Hindlimb muscle (tissue), 1 donor: ENCODE results near the gene E2F4. TPM values are rescaled to one million over a fixed set of nuclear protein-coding genes. Genes with fewer than 3 reads are reported as not detected.

Experiments used
- DNase-seq: peaks from one replicate; pipeline ENCODE4 v3.0.0-alpha.2; 2013
- polyA plus RNA-seq: library from polyadenylated mRNA; unstranded; fragments of 120-200 nt; gene quantifications from one replicate; pipeline ENCODE4 v1.2.1, GENCODE V29; 2013; ENCODE audit not compliant: insufficient read length

Gene E2F4
- polyA plus RNA-seq, 1 donor: 40.9 TPM

GRCh38 chr16:67174706-67175231, 17.2 kb upstream of the E2F4 start:
- no peak for DNase-seq

- DNase-seq: no peak
Measured at GRCh38 chr16:67176662-67177061, 15.3 kb upstream of the E2F4 start.

GRCh38 chr16:67177743-67178699, 13.9 kb upstream of the E2F4 start:
- DNase-seq: peak; percentile 57

DNA sequence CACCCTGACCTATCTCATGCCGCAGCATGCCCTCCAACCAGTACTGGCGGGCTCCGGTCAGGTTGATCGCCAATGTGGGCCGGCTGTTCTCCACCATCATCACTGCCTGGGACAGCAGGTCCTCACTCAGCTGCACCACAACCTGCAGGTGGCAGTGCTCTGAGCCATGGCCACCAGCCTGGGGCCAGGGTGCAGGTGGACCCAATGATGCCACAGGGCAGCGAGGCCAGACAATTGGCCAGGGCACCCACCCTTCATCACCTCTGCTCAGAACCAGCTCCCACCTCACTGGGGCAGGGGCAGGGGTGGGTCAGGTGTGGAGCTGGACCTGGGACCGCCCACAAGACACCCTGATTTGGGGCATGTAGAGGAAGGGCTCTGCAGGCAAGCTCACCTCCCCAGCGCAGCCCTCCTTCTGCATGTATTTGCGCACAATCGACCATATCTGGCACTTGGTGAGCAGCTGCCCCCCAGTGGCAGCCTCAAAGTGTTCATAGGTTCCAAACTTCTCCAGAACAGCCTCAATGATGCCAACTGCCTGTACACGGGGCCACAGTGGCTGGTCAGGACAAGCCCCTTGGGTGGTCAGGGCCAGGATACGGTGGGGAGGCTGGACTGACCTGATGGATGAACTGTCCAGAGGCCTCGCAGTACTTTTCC, 12.4 kb upstream of the E2F4 start:
- no peak for DNase-seq

DNA sequence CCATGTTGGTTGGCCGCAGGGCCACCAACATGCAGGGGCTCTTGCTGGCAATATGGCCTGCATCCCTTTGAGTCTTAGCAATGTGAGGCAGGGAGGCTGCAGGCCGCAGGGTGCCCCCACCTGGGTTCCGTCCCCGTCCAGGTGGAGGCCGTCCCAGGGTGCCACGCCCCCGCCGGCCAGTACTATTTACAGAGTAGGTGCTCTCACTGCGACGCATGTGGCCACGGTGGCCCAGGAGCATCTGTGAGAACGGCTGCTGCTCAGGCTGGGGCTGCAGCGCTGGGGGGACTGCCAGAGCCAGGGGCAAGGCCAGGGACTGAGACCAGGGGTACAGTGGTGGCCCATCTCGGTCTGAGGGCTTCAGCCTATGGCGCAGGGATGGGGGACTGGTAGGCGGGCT, 11.8 kb upstream of the E2F4 start:
- no peak for DNase-seq

DNA sequence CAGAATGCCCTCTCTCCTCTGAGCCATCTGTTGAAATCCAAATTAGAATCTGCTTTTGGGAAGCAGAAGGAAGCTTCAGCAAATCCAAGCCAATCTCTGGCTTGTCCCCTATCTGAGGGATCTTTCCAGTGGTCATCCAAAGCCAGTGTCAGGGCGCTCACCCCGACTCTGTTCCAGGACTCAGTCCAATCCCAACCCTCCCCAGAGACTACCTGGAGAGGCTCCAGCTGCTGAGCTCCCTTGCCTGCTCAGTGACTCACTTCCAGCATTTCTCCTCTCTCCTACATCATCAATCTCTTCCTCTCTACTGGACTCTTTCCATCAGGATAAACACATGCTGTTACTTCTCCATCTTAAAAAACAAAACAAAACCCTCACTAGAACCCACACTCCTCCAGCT, 10.6 kb upstream of the E2F4 start:
- no peak for DNase-seq

- no peak for DNase-seq
Measured at GRCh38 chr16:67182288-67182687, 9.7 kb upstream of the E2F4 start.

- no peak for DNase-seq
Measured at GRCh38 chr16:67183284-67183626, 8.7 kb upstream of the E2F4 start.

DNA sequence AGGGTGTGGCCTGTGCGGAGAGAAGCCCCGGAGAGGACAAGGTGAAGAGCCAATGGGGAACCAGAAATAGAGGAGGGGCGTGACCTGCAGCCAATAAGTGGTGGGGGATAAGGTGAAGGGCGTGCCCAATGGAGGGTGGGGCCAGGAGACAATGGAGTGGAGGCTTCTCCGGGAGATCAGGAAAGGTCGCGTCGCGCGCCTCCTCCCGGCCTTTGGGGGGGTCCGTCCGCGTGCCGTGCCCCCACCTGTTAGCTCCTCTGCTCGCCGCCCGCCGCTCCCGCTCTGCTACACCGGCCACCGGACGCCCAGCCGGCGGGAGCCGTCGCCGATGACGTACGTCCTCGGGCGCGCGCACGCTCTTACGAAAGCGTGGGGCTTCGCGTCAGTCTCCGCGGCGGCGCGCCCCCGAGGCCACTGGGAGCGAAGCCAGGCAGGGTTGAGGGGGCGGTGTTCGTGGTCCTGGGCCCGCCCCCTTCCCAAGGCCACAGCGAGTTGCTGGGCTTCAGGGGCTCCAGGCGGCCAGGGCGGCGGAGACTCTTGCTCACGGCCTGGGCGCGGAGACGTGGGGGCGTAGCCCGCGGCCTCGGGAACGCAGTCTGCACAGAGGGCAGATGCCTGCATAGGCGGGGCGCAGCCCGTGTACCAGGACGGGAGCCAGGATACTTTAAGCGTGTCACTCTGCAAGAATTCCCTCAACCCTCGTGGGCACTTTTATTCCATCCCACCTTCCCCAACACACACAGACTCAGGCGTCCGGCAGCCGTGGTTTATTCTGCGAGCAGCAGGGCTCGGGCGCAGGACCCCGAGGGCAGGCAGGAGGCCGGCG, 8.1 kb upstream of the E2F4 start, which contains the start of gene MATCAP1:
TSS of gene MATCAP1 (minus strand) at position 337 of the 826 bp plus-strand sequence. CDS start 3,353 bp downstream, outside the sequence.
- DNase-seq: peak; percentile 96

GRCh38 chr16:67184453-67184994, 7.4 kb upstream of the E2F4 start:
- DNase-seq: no peak

DNA sequence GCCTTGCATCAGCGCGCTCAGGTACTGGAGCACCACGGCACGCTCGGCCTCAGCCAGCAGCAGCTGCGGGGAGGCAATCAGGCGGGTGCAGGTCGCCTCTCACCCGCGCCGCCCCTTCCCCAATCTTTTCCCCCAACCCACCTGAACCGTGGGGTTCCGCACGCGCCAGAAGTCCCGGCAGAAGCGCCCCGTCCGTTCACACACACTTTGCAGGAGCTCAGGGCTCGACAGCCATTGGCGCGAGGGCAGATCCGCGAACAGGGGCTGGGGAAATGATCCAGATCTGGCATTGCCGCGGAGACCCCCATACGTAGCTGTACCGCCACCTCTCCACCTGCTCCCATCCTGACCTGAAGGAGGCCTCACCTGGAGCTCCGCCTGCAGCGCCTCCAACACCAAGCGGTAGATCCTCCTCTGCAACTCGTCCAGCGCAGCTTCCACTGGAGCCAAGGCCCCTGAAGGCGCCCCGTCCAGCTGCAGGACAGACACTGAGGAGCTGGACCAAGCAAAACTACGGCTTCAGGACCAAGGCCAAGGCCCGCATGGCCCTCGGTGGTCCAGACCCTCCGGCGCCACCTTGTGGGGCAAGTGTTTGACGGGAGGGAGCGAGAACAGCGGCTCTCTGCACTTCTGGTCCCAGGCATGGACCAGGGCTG, 6.8 kb upstream of the E2F4 start:
- DNase-seq: peak; percentile 89

GRCh38 chr16:67185651-67186134, 6.3 kb upstream of the E2F4 start:
- DNase-seq: no peak

GRCh38 chr16:67186550-67186950, 5.4 kb upstream of the E2F4 start:
- DNase-seq: no peak

DNA sequence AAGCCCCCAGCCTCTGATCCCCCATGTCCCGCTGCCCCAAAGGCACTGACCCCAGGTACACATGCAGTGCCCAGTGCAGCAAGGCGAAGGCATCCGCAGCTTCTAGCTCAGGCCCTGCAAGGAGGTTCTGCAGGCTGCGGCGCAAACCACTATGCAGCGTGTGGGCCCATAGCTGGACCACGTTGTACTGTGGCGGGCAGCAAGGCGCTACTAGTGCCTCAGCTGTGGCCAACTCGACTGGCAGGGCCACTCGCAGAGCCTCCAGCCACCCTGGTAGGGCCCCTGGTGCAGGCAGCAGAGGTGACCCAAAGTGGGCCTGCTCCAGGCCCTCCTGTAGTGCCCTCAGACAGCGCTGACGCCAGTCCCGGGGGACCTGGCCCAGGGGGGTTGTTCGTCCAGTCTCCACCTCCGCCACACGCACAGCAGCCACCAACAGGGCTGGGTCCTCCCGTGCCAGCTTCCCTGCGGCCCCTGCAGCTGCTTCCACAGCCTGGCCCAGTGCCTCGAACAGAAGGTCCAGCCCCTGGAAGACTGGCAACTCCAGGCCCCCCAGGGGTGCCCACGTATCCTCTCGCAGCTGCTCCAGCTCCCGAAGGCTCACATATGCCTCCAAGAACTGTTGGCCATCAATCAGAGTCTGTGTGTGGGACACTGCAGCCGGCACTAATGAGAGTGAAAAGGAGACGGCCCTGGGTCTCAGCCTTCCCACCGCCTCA, 4.6 kb upstream of the E2F4 start:
- no peak for DNase-seq

DNA sequence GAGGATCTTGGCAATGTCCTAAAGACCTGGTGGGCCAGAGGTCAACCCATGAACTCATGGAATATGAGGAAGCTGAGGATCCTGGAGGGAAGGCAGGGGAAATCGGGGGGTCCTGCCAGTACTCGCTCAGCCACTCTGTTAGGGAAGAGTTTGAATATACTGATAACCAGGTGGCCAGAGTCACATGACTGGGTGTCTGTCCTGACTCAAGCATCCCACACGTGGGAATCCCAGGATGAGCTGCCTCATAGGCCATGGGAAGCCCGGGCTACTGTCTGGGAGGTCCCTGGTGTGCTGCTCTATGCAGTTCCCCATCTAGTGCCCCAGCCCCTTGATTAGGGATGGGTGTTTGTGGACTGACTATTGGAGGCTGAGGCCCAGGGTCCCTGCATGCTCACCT, 3.6 kb upstream of the E2F4 start:
- no peak for DNase-seq

DNA sequence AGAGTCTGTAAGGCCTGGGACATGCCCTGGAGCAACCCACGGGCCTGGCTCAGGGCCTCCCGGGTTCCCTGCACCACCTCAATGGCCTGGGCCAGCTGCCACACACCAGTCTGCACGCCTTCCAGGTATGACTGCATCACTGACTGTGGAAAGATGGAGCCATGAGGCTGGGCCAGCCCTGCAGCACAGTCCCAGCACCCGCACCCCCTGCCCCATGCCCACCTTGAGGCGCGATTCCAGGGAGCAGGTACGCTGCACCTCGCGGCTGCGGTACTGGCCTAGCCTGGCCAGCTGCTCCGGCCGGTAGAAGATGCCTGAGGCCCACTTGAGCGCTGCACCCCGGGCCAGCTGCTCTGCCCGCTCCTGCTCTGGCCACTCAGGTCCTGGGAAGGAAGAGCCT, 3.2 kb upstream of the E2F4 start:
- DNase-seq: no peak

GRCh38 chr16:67190041-67190440, 1.9 kb upstream of the E2F4 start, which contains the start of gene EXOC3L1:
Gene EXOC3L1 (minus strand): TSS chr16:67190136. CDS start chr16:67189676, 460 bp downstream.
- no peak for DNase-seq

- no peak for DNase-seq
Measured at GRCh38 chr16:67190448-67191399, 1.2 kb upstream of the E2F4 start.

GRCh38 chr16:67191411-67191994, 452 bp upstream of the E2F4 start:
- no peak for DNase-seq
